AG09319 (cell line): ENCODE measurements around the gene SERPINB6.

Experiments
- DNase-seq: peaks from one replicate; pipeline ENCODE4 v3.0.0-alpha.2; 2010; ENCODE audit warnings: low read depth; ENCODE audit errors: extremely low read depth
- CTCF ChIP-seq: IDR thresholded peaks from 2 replicates; pipeline ENCODE4 v1.5.1; 2011; ENCODE audit warnings: low read depth, mild to moderate bottlenecking, inconsistent platforms, low read length, moderate library complexity

Gene SERPINB6

DNA sequence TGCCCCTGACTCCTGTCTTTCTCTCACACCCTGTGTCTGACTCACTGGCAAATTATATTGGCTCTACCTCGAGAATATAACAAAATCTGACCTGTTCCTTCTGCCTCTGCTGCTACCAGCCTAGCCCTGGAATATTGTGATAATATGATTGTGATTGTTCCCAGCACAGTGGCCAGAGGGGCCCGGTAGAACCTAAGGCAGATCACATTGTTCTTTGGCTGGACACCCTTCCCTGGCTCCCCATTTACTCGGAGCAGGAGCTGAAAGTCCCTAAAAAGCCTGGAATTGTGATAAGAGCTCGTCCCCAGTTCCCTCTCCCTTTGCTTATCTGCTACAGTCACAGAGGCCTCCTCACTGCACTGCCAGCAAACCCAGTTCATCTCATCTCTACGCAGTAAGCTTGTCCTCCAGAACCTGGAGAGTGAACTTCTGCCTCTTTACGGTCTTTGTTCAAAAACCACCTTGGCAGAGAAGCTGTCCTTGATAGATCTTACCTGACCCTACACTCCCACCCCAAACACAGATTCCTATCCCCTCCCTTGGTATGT is 21.8 kb downstream of the SERPINB6 start:
- no peak for DNase-seq
- TF ChIP-seq CTCF, result no peak

DNA sequence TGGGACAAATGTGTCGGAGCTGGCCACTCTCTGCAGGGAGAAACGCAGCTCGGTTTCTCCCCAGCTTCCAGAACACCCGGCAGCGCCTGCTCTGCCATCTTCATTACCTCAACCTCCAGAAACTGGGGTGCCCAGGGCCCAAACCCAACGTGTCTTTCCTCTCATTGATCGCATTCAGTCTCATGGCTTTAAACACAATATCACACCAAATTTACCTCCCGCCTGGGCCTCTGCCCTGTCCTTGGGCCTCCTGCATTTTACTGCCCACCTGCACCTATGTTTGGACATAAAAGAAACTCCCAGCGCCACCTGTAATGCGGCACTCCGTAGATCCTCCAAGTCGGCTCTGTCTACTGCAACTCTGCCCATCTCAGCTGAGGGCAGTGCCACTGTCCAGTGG is 22.2 kb downstream of the SERPINB6 start:
- no peak for DNase-seq

DNA sequence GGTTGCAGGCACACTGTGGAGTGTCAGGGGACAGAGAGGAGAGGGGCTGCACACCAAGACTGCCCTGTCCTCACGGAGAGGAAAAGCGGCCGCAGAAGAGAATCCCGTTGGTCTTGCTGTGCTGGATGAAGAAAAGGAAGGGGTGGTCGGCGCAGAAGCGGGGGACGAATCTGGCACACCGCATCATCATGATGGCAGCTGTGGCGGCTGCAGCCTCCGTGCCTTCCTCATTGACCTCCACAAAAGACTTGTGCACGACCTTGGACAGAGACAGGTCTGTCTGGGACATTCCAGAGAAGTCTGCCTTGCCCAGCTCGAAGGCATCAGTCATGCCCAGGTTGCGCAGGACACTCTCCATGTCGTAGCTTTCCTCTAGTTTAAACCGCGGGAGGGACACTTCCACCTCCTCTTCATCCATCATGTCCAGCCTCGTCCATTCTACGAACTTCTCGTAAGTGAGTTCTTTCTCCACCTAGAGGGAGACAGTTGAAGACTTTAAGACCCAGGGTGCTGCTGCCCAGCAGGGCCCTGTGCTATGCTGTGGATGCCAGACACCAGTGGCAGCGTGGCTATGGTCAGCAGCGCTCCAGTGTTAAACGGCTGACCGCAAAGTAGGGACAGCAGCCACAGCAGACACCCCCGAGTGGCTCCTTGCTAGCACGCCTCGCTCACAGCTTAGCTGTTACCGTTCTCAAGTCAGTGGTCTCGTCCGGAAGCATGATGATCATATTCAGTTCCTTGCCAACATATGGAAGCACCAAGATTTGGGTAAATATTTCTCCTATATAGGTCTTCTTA is 22.9 kb downstream of the SERPINB6 start:
- TF ChIP-seq CTCF, result no peak
- DNase-seq, result no peak

More for the DNA sequence above, 22.2 kb downstream of the SERPINB6 start:
- no peak for TF ChIP-seq CTCF

DNA sequence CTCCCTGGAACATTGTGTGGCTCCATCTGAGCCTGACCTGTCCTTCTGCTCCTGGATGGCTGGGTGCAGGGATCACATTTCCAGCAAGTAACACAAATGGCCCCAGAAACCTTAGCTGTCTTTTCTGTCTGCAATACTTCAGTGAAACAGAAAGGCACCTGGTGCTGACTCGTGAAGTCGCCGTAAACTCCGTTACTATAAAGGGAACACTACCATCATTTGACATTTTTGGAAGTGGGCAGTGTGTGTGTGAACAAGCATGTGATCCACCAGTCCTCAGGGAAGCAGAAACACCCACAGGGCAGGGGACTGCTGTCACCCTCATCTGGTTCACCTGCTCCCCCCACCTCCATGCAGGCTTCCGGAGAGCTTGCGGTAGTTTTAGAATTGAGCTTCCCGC is 23.9 kb downstream of the SERPINB6 start:
- no peak for DNase-seq
- no peak for TF ChIP-seq CTCF

- DNase-seq, result no peak
- TF ChIP-seq CTCF, result no peak
Measured at GRCh38 chr6:2945153-2945452, 26.3 kb downstream of the SERPINB6 start.

DNA sequence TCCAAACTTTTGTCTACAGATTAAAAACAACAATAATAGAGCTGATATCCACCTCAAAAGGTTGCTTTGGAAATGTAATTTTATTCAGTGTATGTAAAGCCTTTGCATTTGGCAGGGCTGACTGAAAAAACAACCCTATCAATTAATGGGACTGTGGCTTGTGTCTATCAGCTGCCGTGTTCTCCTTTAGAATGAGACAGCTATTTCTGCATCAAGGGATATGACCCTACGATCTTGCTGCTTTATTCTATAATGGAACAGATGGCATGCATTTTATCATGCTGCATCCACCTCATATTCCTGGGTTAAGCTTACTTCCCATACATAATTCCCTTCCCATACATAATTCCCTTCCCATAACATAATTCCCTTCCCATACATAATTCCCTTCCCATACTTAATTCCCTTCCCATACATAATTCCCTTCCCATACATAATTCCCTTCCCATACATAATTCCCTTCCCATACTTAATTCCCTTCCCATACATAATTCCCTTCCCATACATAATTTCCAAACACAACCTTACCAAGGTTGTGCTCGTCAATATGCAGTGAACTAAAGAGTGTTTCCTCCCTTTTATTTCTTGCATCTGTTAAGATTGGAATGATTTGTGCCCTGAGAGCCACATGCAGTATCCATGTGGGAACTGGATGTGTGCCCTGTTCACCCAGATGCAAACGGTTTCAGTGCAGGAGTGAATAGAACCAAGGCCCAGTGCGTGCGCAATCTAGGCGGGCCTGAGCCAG is 26.8 kb downstream of the SERPINB6 start:
- no peak for DNase-seq
- no peak for TF ChIP-seq CTCF

DNA sequence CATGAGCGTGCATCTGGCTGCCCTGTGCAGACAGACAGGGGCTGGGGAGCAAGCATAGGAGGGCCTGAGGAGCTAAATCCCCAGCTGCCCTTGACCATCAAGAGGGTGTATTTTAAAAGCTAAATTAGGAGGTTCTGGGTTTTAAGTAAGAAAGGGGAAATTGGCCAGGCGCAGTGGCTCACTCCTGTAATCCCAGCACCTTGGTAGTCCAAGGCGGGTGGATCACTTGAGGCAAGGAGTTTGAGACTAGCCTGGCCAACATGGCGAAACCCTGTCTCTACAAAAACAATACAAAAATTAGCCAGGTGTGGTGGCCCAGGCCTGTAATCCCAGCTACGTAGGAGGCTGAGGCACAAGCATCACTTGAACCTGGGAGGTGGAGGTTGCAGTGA is 27.8 kb downstream of the SERPINB6 start:
- no peak for TF ChIP-seq CTCF
- no peak for DNase-seq
